GM19468 (cell line): Measurements from ENCODE around the gene TBX4.

Experiments
- ATAC-seq: cut with Tn5 transposase; IDR thresholded peaks from one replicate; pipeline ENCODE4 v1.9.1; 2021; ENCODE audit warnings: mild to moderate bottlenecking, moderate library complexity, moderate number of reproducible peaks; ENCODE audit not compliant: unreplicated experiment; ENCODE audit errors: extremely low read depth

Gene TBX4

DNA sequence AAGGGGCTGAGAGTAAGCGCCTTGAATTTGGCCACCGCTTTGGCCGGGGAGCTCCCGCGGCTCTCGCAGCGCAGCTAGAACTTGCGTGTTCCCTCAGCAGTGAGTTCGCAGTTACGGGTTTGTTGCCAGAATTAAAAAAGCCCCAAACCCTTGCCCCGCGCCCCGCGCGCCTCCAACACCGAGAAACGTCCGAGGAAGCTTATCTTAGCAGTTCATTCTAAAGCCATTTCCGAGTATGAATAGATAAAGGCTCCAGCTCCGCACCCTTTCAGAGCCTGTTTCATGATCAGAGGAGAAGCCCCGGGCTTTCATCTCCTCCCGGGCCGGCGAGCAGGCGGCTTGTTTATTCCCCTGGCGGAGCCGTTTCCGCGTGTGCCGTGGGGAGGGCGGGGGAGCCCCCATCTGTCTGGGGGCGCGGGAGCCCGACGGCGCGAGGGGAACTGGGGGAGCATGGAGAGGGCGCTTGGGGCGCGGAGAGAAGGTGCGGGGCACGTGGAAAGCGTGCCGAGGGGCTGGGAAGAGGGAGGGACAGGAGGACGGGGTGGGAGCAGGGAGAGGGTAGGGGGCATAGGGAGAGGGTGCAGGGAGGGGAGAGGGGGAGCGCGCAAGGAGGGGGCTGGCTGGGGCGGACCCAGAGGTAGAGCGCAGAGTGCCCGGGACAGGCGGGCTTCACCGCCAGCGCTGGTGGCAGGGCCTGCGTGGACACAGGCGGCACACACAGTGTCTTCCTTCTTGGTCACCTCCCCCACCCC lies 9.9 kb downstream of the TBX4 start:
- no peak for ATAC-seq

GRCh38 chr17:61462719-61463315 lies 10.6 kb downstream of the TBX4 start:
- ATAC-seq = no peak

GRCh38 chr17:61463316-61464129 lies 11.3 kb downstream of the TBX4 start:
- no peak for ATAC-seq

- ATAC-seq = no peak
These were observed 12.1 kb downstream of the TBX4 start for GRCh38 chr17:61464130-61464842.

DNA sequence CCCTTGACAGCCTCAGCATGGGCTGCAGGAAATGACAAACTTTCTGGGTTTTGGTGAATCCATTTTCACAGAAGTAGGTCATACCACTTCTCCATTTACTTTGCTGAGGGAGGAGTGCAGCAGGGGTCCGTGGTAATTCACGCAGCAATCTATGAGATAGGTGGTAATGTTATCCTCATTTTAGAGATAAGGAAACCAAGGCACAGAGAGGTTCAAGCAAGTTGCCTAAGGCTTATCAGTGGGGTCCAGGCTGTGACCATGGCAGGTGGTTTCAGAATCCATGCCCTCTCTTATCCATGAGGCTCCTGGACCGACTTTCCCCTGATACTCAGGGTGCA lies 12.6 kb downstream of the TBX4 start:
- no peak for ATAC-seq

- ATAC-seq = no peak
These were observed 13.5 kb downstream of the TBX4 start for GRCh38 chr17:61465550-61466237.

- no peak for ATAC-seq
These were observed 14.0 kb downstream of the TBX4 start for GRCh38 chr17:61466246-61466645.

- ATAC-seq = no peak
These were observed 15.4 kb downstream of the TBX4 start for GRCh38 chr17:61467416-61468262.

DNA sequence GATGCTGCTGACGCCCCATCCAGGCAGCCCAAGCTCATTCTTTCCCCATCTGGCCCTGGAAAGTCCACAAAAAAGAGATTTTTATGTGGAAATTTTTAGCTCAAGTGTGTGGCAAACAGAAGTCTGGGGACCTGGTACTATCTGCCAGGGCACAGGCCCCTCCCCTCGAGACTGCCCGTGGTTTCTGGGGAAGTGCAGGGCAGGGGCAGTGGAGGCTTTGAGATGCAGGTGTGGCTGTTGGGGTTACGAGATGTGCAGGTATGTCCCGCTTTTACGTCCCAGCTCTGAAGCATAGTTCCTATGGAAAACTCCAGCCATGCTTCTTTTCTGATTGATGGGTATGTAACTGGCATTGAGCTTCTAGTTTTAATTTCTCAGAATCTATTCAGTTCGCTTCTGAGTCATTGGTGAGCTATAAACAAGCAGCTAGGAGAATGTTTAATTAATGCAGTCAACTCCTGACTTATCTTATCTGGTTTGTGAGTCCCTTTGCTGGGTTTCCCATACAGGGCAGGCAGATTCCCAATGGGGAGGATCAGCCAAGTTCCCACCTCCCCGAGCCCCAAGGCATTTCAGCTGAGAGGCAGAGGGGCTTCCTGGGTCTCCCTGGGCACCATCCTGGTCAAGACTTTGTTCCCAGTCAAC lies 16.2 kb downstream of the TBX4 start:
- ATAC-seq = no peak

- no peak for ATAC-seq
These were observed 17.3 kb downstream of the TBX4 start for GRCh38 chr17:61469474-61469873.

DNA sequence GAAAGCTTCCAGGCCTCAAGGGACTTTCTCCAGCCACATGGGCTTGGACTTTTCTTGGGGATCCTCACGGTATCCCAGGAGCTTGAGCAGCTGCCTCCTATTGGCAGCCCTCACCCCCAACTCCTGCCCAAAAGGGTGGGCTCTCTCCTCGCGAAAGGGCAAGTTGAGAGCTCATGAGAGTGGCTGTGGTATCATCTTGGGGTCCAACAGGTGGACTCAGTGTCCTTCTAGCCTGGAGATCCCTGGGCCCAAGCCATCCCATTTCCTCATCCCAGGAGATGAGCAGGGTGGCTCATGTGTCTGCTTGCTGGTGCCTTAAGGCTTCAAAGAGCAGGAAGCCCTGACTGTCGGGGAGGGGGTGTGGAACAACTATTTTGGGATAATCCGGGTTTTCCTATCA lies 17.7 kb downstream of the TBX4 start:
- no peak for ATAC-seq

- no peak for ATAC-seq
These were observed 18.4 kb downstream of the TBX4 start for GRCh38 chr17:61470530-61471136.

DNA sequence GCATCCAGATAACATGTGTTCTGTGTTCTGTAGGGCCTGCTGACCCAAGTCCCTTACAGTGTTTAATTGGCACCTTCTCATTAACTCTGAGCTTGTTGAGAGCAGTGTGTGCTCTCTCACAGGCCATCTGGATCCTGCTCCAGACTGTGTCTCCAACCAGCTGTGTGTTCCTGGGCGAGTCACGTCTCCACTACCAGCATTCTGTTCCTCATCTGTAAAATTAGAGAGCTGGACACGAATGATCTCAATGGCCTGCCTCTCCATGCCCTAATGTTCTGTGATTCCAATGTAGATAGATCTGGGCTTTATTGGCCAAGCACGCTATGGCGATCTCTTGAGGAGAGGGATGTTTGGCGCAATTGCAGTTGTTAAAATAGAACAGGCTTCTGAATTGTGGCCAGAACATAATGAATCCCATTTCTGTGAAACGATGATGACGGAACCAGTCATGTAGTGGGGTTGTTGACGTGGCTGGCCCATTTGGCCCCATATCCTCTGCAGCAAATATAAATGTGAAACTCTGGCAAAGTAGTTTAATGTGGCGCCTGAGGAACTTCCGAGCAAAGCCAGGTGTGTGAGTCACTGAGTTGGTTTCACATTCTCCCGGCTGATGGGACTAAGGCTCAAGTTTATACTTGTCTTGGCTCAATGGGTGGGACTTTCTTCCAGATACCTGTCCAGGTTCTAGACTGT lies 22.2 kb downstream of the TBX4 start:
- ATAC-seq = no peak

- no peak for ATAC-seq
These were observed 22.7 kb downstream of the TBX4 start for GRCh38 chr17:61474934-61475333.

GRCh38 chr17:61475726-61476125 lies 23.5 kb downstream of the TBX4 start:
- no peak for ATAC-seq

GRCh38 chr17:61476476-61477203 lies 24.4 kb downstream of the TBX4 start:
- no peak for ATAC-seq

GRCh38 chr17:61477204-61477834 lies 25.1 kb downstream of the TBX4 start:
- ATAC-seq = no peak
